ENCODE measurements around the gene RUBCNL.
"Not testable (repeated sequence)": the region's sequence is repeated elsewhere in the genome, so short reads cannot be mapped to it uniquely, and the experiment has no call there.

Gene RUBCNL

DNA sequence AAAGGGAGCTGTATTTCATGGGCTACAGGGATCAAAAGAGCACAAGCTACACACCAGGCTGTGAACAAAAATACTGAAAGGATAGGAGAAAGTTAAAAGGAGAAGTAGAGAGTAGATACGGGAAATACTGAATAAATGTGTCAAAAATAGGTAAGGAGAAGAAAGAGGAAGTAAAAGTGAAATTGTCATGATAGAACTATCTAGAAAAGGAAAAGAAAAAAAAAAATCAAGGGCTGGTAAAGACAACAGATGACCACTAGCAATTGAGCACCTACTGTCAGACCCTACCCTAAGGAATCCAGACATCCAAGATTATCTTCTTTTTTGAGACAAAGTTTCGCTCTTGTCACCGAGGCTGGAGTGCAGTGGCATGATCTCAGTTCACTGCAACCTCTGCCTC is 4.8 kb downstream of the RUBCNL start:
- H3K36me3 Mint-ChIP-seq: no peaks in the 10 kb centered on the region
- H3K9me3 Mint-ChIP-seq: no peaks in the 10 kb centered on the region
- peaks cover 24% of the 10 kb centered on the region for H3K27me3 Mint-ChIP-seq
- peaks cover 4% of the 10 kb centered on the region for H3K4me1 Mint-ChIP-seq
- no peak overlapping the region for H3K27ac Mint-ChIP-seq
- no peak overlapping the region for H3K4me3 Mint-ChIP-seq

DNA sequence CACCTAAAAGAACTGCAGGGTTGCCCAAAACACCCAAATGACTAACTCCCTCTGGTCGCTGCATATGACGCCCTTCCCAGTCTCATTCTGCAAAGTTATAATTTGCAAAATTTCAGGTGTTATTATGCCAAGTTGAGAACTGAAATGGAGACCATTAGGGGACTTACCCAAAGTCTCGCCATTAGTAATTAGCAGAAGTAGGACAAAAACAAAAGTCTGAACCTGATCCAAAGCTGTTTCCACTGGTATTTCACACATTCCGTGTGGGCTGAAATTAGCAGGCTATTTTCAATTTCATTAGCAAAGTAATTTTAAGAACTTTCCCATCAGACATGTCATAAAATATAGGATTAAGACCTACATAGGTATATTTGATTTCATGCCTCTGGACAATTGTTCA is 6.8 kb downstream of the RUBCNL start:
- no peaks in the 10 kb centered on the region for H3K4me1 Mint-ChIP-seq
- H3K4me3 Mint-ChIP-seq: no peak overlapping the region
- peaks cover 14% of the 10 kb centered on the region for H3K27me3 Mint-ChIP-seq
- no peak overlapping the region for H3K27ac Mint-ChIP-seq
- no peaks in the 10 kb centered on the region for H3K36me3 Mint-ChIP-seq
- no peaks in the 10 kb centered on the region for H3K9me3 Mint-ChIP-seq

DNA sequence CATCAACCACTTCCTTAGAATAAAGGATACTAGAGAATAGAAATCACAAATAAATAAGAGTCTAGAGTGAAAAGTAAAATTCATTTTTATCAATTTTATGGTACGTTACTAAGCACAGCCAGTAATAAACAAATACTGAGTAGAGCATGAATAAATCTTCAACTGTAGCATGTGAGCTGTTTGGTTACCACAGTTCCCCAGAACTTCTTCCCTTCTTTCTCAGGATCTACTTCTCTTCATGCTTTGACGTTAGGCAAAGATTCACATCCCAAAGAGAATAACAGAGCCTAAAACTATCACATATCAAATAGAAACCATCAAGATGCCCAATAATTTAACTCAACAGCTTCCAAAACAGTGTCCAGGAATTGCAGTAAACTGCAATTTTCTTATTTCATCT is 7.4 kb downstream of the RUBCNL start:
- Mint-ChIP-seq H3K27me3 (peaks cover 11% of the 10 kb centered on the region), H3K4me1 (no peaks in the 10 kb centered on the region), H3K27ac (no peak overlapping the region), H3K4me3 (no peak overlapping the region), H3K9me3 (no peaks in the 10 kb centered on the region), H3K36me3 (no peaks in the 10 kb centered on the region)

DNA sequence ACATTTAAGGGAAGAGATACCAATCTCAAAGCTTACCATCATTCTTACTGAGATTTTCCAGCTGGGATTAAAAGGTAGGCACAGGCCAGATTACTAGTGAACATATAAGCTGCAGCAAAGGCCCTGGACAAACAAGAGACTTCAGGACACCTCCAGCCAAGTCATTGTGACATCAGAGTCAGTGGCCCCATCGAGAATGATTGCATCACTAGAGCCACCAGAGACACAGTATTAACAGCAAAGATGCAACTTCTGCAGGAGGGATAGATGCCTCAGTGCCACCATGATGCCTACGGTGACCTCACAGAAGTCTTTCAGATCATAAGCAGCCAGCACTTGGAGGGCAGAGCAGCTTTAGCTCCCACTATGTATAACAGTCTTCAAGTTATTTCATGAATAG is 8.6 kb downstream of the RUBCNL start:
- Mint-ChIP-seq H3K27me3 (peaks cover 5% of the 10 kb centered on the region), H3K4me1 (no peaks in the 10 kb centered on the region), H3K27ac (no peak overlapping the region), H3K4me3 (no peak overlapping the region), H3K9me3 (no peaks in the 10 kb centered on the region), H3K36me3 (no peaks in the 10 kb centered on the region)

DNA sequence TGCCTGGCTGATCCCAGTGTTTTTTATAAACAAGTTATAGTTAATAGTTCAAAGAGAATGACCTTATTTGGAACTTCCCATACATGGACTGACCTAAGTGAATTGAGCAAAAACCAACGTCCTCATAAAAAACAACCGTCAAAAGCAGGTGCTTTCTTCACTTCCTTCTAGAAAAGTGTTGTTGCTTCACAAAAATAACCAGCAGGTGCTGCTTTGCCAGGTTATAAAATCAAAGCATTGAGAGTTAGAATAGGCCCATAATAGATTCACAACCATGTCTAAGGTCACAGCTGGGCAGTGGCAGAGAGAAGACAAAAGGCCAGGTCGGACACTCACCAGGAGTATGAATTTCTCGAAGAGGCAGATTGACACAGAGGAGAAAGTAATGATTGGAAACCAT is 9.5 kb downstream of the RUBCNL start:
- no peaks in the 10 kb centered on the region for H3K36me3 Mint-ChIP-seq
- no peaks in the 10 kb centered on the region for H3K9me3 Mint-ChIP-seq

DNA sequence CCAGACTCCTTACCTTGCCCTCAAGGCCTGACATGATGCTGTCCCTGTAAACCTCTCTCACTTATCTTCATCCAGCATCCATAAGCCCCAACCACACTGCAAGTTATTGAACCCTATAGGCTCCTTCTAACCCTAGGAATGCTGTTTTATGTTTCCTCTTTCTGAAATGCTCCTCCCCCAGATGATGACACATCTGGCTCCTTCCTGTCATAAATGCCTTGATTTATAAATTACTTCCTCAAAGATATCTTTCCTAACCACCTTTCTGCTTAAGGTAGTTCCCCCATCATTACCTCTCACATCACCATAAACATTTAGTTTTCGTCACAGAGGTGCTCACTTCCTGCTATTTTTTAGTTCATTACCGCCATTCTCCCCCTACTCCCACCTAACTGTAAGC is 12.3 kb downstream of the RUBCNL start:
- H3K4me3 Mint-ChIP-seq: no peak overlapping the region

More for the DNA sequence above, 9.5 kb downstream of the RUBCNL start:
- peak overlapping the region; percentile 3 for H3K27ac Mint-ChIP-seq
- H3K4me3 Mint-ChIP-seq: no peak overlapping the region
- H3K27me3 Mint-ChIP-seq: peaks cover 2% of the 10 kb centered on the region
- H3K4me1 Mint-ChIP-seq: no peaks in the 10 kb centered on the region

DNA sequence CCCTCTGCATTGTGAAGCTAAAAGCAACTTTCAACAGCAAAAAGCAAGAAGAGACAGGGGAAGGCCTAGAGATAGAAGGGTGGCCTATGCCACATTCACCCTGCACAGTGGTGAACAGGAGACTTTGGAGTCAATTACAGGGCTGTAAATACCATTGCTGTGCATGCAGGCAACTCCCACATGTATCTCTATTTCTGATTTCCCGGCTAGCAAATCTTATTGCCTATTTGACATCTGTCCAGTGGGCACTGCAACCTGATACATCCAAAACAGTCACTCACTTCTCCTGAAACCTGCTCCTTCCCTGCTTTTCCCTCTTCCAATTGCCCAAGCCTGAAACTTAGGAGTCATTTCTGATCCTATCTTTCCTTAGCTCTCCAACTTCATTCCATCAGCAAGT is 13.4 kb downstream of the RUBCNL start:
- Mint-ChIP-seq H3K36me3 (no peaks in the 10 kb centered on the region), H3K27ac (no peak overlapping the region), H3K4me3 (no peak overlapping the region), H3K9me3 (no peaks in the 10 kb centered on the region), H3K27me3 (no peaks in the 10 kb centered on the region), H3K4me1 (no peaks in the 10 kb centered on the region)

More for the DNA sequence above, 12.3 kb downstream of the RUBCNL start:
- Mint-ChIP-seq H3K36me3 (no peaks in the 10 kb centered on the region), H3K27ac (no peak overlapping the region), H3K4me1 (no peaks in the 10 kb centered on the region), H3K9me3 (no peaks in the 10 kb centered on the region), H3K27me3 (no peaks in the 10 kb centered on the region)

DNA sequence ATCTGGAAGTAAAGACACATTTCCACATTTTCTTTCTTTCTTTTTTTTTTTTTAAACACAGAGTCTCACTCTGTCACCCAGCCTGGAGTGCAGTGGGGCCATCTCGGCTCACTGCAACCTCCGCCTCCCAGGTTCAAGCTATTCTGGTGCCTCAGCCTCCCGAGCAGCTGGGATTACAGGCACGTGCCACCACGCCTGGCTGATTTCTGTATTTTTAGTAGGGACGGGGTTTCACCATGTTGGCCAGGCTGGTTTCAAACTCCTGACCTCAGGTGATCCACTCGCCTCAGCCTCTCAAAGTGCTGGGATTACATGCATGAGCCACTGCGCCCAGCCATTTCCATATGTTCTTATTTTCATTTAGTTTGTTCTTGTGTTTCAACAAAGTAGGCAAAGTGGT is 14.1 kb downstream of the RUBCNL start:
- H3K36me3 Mint-ChIP-seq, H3K4me1 Mint-ChIP-seq, H3K27me3 Mint-ChIP-seq, H3K9me3 Mint-ChIP-seq, H3K27ac Mint-ChIP-seq, H3K4me3 Mint-ChIP-seq: not testable (repeated sequence)

DNA sequence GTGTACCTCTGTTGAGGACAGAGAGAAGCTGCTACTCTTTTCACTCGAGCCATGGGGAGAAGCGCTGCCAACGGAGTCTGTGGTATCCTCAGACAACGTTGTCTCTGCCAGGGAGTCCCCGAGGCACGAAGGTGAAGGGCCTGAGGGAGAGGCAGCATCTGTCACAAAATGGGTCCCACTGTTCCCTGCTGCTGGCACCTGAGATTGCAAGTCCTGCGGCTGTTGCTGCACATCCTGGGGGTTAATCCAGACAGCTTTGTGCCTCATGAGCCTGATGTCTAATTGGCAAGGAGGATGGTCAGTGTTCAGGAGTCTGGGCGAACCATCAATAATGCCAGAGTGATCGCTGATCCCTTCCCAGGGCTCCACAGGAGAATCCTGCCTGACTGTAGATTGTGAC is 15.0 kb downstream of the RUBCNL start:
- Mint-ChIP-seq H3K4me3 (no peak overlapping the region), H3K27me3 (no peaks in the 10 kb centered on the region), H3K36me3 (no peaks in the 10 kb centered on the region), H3K27ac (no peak overlapping the region), H3K9me3 (no peaks in the 10 kb centered on the region), H3K4me1 (no peaks in the 10 kb centered on the region)

DNA sequence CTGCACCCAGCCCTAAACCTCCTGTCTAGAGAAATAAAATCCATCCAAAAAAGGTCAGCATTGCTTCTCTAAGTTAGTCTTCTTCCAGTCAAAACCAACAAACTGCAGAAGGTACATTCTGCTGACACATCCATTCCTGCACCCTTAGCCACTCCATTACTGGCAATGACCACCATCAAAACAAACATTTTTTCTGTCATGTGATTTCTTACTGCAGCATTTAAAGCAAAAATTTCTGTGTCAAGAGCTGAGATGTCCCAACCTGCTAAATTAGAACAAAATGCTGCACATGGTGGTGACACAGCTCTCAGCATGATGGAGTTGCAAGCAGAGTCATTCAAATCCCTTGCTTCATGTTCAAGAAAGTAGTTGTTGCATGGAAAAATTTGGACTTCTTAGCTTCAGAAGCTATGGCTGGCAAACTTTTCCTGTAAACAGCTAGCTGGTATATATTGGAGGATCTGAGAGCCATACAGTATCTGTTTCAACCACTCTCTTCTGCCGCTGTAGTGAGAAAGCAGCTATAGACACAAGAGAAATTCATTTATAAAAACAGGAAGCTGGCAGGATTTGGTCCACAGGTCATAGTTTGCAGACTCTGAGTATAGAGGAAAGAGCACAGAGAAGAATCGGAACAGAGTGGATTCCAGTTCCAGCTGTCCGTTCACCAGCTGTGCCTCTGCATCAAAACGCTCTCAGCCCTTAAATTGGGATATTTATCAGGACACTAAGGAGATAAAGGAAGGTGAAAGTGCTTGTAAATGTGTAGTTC is 17.4 kb downstream of the RUBCNL start:
- no peak overlapping the region for H3K27ac Mint-ChIP-seq
- H3K9me3 Mint-ChIP-seq: no peaks in the 10 kb centered on the region
- H3K4me1 Mint-ChIP-seq: no peaks in the 10 kb centered on the region
- H3K4me3 Mint-ChIP-seq: no peak overlapping the region
- no peaks in the 10 kb centered on the region for H3K27me3 Mint-ChIP-seq
- no peaks in the 10 kb centered on the region for H3K36me3 Mint-ChIP-seq

DNA sequence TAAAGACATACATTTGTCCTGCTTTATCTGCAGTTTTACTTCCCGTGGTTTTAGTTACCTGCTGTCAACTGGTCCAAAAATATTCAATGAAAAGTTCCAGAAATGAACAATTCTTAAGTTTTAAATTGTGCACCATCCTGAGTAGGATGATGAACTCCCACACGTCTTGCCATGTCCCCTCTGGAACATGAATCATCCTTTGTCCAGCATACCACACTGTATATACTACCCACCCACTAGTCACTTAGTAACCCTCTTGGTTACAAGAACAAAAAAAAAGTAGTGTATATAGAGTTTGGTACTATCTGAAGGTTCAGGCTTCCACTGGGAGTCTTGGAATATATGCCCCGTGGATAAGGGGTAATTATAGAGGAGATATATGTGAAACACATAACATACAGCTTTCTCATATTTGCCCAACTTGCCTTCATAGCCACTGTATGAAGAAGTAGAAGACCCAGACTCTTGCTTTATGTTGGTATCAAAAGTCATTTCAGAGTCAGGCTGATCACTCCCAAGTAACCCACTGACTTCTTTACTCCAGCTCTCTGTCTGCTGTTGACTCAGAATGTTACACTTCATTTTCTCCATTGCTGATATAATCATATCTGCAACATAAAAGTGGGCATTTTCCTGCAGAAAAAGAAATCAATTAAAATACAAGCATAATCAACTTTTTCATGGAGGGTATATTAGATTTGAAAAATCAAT is 19.3 kb downstream of the RUBCNL start:
- Mint-ChIP-seq H3K9me3 (no peaks in the 10 kb centered on the region), H3K4me3 (no peak overlapping the region), H3K36me3 (no peaks in the 10 kb centered on the region), H3K27me3 (no peaks in the 10 kb centered on the region), H3K27ac (no peak overlapping the region), H3K4me1 (no peaks in the 10 kb centered on the region)

DNA sequence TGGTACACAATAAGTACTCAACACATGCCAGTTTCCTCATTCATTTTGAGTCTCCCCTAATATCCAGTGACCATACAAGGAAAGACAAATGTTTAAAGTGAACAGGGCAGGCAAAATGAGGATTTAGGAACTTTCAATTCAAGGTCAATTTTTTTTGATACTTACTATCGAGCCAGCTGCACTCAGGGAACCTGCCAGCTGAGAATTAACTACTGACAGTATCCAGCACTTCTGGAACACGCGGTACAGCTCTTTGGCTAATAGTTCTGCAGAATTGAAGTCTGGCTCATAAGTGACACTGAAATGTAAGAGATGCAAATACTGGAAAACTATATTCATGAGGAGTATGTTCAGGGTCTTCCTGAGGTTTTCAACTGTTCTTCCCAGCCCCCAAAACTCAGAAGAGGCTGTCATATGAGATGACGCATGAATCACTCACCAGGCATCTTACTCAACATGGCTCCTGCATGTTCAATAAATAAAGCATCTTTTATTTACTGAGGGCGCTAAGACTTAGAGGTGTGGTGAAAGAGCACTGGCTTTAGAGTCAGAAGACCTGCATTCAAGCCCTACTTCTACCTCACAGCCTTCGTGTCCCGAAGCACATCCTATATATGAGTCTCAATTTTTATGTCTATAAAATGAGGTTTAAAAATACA is 25.6 kb downstream of the RUBCNL start:
- Mint-ChIP-seq H3K36me3 (no peaks in the 10 kb centered on the region), H3K4me1 (no peaks in the 10 kb centered on the region), H3K9me3 (no peaks in the 10 kb centered on the region)

DNA sequence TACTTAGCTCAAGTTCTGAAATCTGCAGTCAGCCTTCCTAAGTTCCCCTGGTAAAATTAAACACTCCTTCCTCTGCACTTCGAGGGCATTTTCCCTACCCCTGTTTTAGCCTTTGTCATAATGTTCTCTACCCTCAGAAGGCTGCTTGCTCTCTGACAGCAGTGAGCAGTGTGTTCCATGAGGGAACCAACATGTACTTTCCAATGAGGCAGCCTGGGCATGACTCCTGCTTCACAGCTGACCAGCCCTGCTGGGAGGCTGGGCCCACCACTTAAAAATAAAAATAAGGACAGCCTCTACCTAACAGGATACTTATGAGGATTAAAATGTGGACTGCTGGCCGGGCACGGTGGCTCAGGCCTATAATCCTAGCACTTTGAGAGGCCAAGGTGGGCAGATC is 26.4 kb downstream of the RUBCNL start:
- H3K9me3 Mint-ChIP-seq: no peaks in the 10 kb centered on the region
- no peaks in the 10 kb centered on the region for H3K36me3 Mint-ChIP-seq
- no peak overlapping the region for H3K4me3 Mint-ChIP-seq
- no peaks in the 10 kb centered on the region for H3K27me3 Mint-ChIP-seq
- H3K27ac Mint-ChIP-seq: no peak overlapping the region
- H3K4me1 Mint-ChIP-seq: no peaks in the 10 kb centered on the region

More for the DNA sequence above, 25.6 kb downstream of the RUBCNL start:
- Mint-ChIP-seq H3K4me3 (no peak overlapping the region), H3K27ac (no peak overlapping the region), H3K27me3 (no peaks in the 10 kb centered on the region)

DNA sequence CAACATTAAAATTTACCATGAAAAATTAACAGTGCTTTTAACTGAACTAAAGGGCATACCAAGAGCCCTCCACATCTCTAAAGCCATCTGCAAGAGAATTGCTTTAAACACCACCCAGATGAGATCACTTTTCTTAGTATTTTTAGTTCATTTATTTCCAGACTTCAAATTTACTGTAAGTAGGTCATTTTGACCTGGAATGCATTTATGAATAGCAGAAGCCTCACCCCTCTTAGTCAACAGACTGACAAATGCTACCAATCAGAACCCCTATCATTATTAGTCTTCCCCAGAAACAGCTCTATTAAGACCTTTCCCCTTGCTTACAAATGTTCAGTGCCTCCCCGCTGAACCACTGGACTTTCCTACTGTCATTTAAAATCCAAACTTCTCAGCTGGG is 27.3 kb downstream of the RUBCNL start:
- H3K4me3 Mint-ChIP-seq: no peak overlapping the region
- H3K4me1 Mint-ChIP-seq: peaks cover 4% of the 10 kb centered on the region
- H3K27me3 Mint-ChIP-seq: no peaks in the 10 kb centered on the region
- H3K9me3 Mint-ChIP-seq: peaks cover under 1% of the 10 kb centered on the region
- no peaks in the 10 kb centered on the region for H3K36me3 Mint-ChIP-seq
- H3K27ac Mint-ChIP-seq: no peak overlapping the region

DNA sequence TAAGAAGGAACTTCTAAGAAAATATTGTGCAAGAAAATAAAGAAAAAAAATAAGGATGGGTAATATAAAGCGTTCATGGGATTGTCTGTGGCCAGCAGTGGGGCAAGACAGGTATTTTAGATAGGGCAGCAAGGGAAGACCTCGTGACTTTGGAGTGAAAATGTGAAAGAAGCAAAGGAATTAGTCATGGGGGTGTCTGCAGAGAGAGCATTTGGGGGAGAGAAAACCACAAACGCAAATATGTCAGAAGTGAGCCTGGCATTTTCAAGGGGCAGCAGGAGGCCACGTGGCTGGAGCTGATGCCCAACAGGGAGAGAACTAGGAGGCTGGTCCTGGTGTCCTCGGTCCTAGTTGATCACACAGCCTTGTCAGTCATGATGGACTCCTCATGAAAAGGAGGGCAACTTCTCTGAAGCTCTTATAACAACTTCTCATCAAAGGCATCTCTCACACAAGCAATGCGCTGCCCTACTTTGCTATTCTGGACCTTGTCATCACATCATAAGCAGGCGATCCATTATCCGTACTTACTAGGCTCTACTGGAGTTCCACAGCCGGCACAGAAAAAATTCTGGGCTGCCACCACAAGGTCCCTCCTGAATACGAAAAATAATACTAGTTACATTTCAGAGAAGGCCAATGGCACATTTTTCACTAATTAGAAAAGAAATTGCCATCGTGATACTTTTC is 31.0 kb downstream of the RUBCNL start:
- Mint-ChIP-seq H3K9me3 (peaks cover 4% of the 10 kb centered on the region), H3K27me3 (no peaks in the 10 kb centered on the region), H3K4me3 (no peak overlapping the region), H3K36me3 (peaks cover 3% of the 10 kb centered on the region), H3K4me1 (peaks cover 12% of the 10 kb centered on the region), H3K27ac (no peak overlapping the region)

DNA sequence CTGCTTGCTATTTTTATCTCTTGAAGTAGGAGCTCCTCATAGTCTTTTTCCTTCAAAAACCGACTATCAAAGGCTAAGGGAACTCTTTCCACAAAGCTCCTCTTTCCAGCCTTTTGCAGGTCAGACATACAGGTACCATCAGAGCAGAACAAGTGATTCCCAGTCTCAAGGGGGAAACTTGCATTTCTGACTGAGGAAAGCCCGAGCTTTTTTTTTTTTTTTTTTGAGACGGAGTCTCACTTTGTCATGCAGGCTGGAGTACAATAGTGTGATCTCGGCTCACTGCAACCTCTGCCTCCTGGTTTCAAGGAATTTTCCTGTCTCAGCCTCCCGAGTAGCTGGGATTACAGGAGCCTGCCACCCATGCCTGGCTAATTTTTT is 32.0 kb downstream of the RUBCNL start:
- H3K27ac Mint-ChIP-seq: no peak overlapping the region
- H3K4me1 Mint-ChIP-seq: peaks cover 12% of the 10 kb centered on the region
- H3K4me3 Mint-ChIP-seq: no peak overlapping the region
- peaks cover 4% of the 10 kb centered on the region for H3K9me3 Mint-ChIP-seq
- H3K36me3 Mint-ChIP-seq: peaks cover 3% of the 10 kb centered on the region
- H3K27me3 Mint-ChIP-seq: no peaks in the 10 kb centered on the region

All from activated naive CD4-positive, alpha-beta T cell treated with anti-CD3 and anti-CD28 coated beads, Interleukin-2, amount 50 U/mL, for 24 hours (primary cell).